HG03064 (cell line): ENCODE results near the gene PPP1CA.
"Not testable (repeated sequence)": the region's sequence is repeated elsewhere in the genome, so short reads cannot be mapped to it uniquely, and the experiment has no call there.

Experiments used
- ATAC-seq: cut with Tn5 transposase; IDR thresholded peaks from one replicate; pipeline ENCODE4 v1.9.1; 2021; ENCODE audit warnings: low read depth; ENCODE audit not compliant: unreplicated experiment

PPP1CA gene

GRCh38 chr11:67435031-67435726 lies 33.5 kb upstream of the PPP1CA start:
- ATAC-seq = no peak

- ATAC-seq = no peak
These were observed 32.8 kb upstream of the PPP1CA start for GRCh38 chr11:67434395-67434881.

GRCh38 chr11:67433536-67434394 lies 32.1 kb upstream of the PPP1CA start:
- ATAC-seq = no peak

- no peak for ATAC-seq
These were observed 31.1 kb upstream of the PPP1CA start for GRCh38 chr11:67432655-67433349.

- no peak for ATAC-seq
These were observed 29.9 kb upstream of the PPP1CA start for GRCh38 chr11:67431346-67432249.

GRCh38 chr11:67429722-67430121 lies 28.1 kb upstream of the PPP1CA start:
- no peak for ATAC-seq

GRCh38 chr11:67429038-67429668 lies 27.5 kb upstream of the PPP1CA start:
- ATAC-seq = no peak

GRCh38 chr11:67428052-67429001 lies 26.7 kb upstream of the PPP1CA start, which contains the start of gene RPS6KB2:
TSS of gene RPS6KB2 (plus strand) at chr11:67428494. CDS start at chr11:67428546, 52 bp downstream.
- peak; percentile 53 for ATAC-seq

- not testable (repeated sequence) for ATAC-seq
These were observed 25.8 kb upstream of the PPP1CA start for GRCh38 chr11:67427364-67427859.

- ATAC-seq = no peak
These were observed 22.4 kb upstream of the PPP1CA start for GRCh38 chr11:67423891-67424613.

- no peak for ATAC-seq
These were observed 21.8 kb upstream of the PPP1CA start for GRCh38 chr11:67423466-67423865.

GRCh38 chr11:67422891-67423290 lies 21.2 kb upstream of the PPP1CA start:
- ATAC-seq = no peak

GRCh38 chr11:67421430-67422031 lies 19.9 kb upstream of the PPP1CA start:
- ATAC-seq = no peak

GRCh38 chr11:67420646-67421429 lies 19.2 kb upstream of the PPP1CA start:
- peak; percentile 83 for ATAC-seq

- no peak for ATAC-seq
These were observed 18.5 kb upstream of the PPP1CA start for GRCh38 chr11:67420147-67420645.
